ENCODE results near the gene NUMBL. TPM values are rescaled to one million over a fixed set of nuclear protein-coding genes. Genes with fewer than 3 reads are reported as not detected.

Gene NUMBL
- polyA plus RNA-seq, 1 donor from 2014 or later, result 20.5 TPM

DNA sequence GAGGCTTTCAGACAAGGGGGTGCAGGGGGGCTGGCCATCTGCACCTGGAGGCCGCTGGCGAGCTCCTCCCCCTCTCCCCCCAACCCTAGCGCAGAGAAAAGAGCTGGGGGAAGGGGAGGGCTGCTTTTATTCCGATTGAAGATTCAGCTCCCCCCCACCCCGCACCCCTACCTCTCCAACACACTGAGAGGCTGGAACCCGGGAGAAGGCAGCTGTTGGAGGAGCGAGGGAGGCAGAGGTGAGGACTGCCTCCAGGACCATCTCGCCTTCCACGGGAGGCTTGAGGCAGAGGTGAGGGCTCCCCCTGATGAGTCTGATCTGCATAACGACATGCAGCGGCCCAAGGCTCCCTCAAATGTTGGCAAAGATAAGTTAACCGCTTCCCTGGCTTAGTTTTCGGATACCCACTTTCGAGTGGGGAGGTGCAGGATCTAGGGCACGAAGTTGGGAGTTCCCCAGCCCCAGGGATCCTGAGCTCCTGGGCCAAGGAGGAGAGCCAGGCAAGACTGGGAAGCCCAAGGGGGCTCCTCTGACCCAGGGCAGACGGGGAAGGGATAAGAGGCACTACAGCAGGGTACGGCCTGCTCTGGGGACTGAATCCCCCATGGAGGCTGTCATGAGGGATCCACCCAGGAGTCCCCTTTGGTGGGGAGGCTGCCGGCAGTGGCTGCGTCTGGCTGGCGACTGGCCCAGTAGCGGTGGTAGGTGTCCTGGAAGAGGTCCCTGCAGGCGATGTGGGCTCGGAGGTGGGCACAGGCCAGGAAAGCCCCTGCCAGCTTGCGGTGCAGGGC, 1.2 kb upstream of the NUMBL start:
- H3F3A ChIP-seq (ENCODE audit: insufficient read depth, low read length, poor library complexity, severe bottlenecking), result no peaks in the 10 kb centered on the region
- no peaks in the 10 kb centered on the region for H3K27me3 ChIP-seq (ENCODE audit: insufficient read depth, low read depth, low read length)
- H3K9me3 ChIP-seq (ENCODE audit: low read length), result no peaks in the 10 kb centered on the region
- no peak overlapping the region for H3K27ac ChIP-seq (ENCODE audit: low read length)
- H2AFZ ChIP-seq (ENCODE audit: low read depth, low read length), result no peak overlapping the region
- no peak overlapping the region for H3K4me3 ChIP-seq (ENCODE audit: low read length)
- TF ChIP-seq RAD21 (conservative IDR thresholded peaks at IDR 0.05), result no peak
- no peaks in the 10 kb centered on the region for H3K36me3 ChIP-seq (ENCODE audit: insufficient read depth, low read length)
- H4K20me1 ChIP-seq (ENCODE audit: insufficient read depth), result no peaks in the 10 kb centered on the region
- H3K9me2 ChIP-seq (ENCODE audit: insufficient read depth, low read length), result no peaks in the 10 kb centered on the region
- no peak overlapping the region for H3K9ac ChIP-seq (ENCODE audit: low read length)
- peaks cover 21% of the 10 kb centered on the region for H3K79me2 ChIP-seq (replicated peaks; ENCODE audit: insufficient read depth, low read length)
- no peak overlapping the region for H3K4me2 ChIP-seq (ENCODE audit: low read length)

DNA sequence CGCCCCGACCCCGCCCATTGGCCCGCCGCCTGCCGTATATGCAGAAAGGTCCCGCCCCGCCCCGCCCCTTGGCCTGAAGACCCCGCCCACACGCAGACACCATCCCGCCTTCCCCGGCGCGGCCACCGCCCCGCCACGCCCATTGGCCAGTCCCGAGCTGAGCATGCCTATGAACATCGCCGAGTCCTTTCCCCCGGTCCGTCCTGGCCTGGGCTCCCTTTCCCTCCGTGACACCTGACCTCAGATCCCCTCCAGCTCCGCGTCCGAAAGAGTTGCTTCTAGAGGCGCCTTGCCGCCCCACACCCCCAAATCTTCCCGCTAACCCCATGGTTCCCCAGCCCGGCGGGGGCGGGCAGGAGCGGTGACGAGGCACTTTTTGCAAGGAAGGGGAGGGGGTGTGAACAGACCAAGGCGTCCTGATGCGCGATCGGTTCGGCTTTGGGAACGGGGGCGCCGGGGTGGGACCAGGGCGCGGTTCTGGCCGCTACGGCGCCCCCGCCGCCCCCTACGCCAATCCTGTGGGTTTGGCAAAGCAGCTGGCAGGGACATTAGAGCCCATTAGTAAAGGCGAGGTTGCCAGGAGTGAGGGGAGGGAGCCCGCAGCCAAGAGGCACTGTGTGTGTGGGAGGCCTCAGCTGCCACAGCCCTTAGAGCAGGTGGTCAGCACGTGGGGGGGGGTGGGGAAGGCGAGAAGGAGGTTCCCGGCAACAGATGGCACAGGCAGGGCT, 406 bp upstream of the NUMBL start:
- Histone ChIP-seq H3K27ac (ENCODE audit: low read length) (no peak overlapping the region), H3K9ac (ENCODE audit: low read length) (peak overlapping the region; percentile 87)

More for the DNA sequence above, 406 bp upstream of the NUMBL start:
- TF ChIP-seq TAF1 (IDR thresholded peaks at IDR 0.05; ENCODE audit: low read depth) (no peak), POLR2AphosphoS5 (IDR thresholded peaks at IDR 0.05) (no peak), RAD21 (conservative IDR thresholded peaks at IDR 0.05) (no peak), EZH2 (IDR thresholded peaks at IDR 0.05; ENCODE audit: borderline replicate concordance, insufficient read depth, low read length, poor library complexity, severe bottlenecking) (no peak), EP300 (conservative IDR thresholded peaks at IDR 0.05; ENCODE audit: poor library complexity, severe bottlenecking) (no peak), MXI1 (conservative IDR thresholded peaks at IDR 0.05; ENCODE audit: poor library complexity, severe bottlenecking) (no peak), SMC3 (conservative IDR thresholded peaks at IDR 0.05; ENCODE audit: poor library complexity) (no peak)
- TF ChIP-seq, protein P1, sequence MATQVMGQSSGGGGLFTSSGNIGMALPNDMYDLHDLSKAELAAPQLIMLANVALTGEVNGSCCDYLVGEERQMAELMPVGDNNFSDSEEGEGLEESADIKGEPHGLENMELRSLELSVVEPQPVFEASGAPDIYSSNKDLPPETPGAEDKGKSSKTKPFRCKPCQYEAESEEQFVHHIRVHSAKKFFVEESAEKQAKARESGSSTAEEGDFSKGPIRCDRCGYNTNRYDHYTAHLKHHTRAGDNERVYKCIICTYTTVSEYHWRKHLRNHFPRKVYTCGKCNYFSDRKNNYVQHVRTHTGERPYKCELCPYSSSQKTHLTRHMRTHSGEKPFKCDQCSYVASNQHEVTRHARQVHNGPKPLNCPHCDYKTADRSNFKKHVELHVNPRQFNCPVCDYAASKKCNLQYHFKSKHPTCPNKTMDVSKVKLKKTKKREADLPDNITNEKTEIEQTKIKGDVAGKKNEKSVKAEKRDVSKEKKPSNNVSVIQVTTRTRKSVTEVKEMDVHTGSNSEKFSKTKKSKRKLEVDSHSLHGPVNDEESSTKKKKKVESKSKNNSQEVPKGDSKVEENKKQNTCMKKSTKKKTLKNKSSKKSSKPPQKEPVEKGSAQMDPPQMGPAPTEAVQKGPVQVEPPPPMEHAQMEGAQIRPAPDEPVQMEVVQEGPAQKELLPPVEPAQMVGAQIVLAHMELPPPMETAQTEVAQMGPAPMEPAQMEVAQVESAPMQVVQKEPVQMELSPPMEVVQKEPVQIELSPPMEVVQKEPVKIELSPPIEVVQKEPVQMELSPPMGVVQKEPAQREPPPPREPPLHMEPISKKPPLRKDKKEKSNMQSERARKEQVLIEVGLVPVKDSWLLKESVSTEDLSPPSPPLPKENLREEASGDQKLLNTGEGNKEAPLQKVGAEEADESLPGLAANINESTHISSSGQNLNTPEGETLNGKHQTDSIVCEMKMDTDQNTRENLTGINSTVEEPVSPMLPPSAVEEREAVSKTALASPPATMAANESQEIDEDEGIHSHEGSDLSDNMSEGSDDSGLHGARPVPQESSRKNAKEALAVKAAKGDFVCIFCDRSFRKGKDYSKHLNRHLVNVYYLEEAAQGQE (IDR thresholded peaks at IDR 0.05; ENCODE audit: borderline replicate concordance), result no peak
- TF ChIP-seq, protein P2, sequence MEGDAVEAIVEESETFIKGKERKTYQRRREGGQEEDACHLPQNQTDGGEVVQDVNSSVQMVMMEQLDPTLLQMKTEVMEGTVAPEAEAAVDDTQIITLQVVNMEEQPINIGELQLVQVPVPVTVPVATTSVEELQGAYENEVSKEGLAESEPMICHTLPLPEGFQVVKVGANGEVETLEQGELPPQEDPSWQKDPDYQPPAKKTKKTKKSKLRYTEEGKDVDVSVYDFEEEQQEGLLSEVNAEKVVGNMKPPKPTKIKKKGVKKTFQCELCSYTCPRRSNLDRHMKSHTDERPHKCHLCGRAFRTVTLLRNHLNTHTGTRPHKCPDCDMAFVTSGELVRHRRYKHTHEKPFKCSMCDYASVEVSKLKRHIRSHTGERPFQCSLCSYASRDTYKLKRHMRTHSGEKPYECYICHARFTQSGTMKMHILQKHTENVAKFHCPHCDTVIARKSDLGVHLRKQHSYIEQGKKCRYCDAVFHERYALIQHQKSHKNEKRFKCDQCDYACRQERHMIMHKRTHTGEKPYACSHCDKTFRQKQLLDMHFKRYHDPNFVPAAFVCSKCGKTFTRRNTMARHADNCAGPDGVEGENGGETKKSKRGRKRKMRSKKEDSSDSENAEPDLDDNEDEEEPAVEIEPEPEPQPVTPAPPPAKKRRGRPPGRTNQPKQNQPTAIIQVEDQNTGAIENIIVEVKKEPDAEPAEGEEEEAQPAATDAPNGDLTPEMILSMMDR (IDR thresholded peaks at IDR 0.05; ENCODE audit: poor library complexity, severe bottlenecking), result no peak
- Histone ChIP-seq H3K4me3 (ENCODE audit: low read length) (peak overlapping the region; percentile 81), H3F3A (ENCODE audit: insufficient read depth, low read length, poor library complexity, severe bottlenecking) (no peaks in the 10 kb centered on the region), H3K9me2 (ENCODE audit: insufficient read depth, low read length) (no peaks in the 10 kb centered on the region), H3K79me2 (replicated peaks; ENCODE audit: insufficient read depth, low read length) (peaks cover 21% of the 10 kb centered on the region), H3K36me3 (ENCODE audit: insufficient read depth, low read length) (no peaks in the 10 kb centered on the region), H3K27me3 (ENCODE audit: insufficient read depth, low read depth, low read length) (no peaks in the 10 kb centered on the region), H4K20me1 (ENCODE audit: insufficient read depth) (no peaks in the 10 kb centered on the region), H3K9me3 (ENCODE audit: low read length) (no peaks in the 10 kb centered on the region), H2AFZ (ENCODE audit: low read depth, low read length) (no peak overlapping the region), H3K4me2 (ENCODE audit: low read length) (no peak overlapping the region)

Data from neural cell (in vitro differentiated cells).